ENCODE results near the gene ITIH3. TPM values are rescaled to one million over a fixed set of nuclear protein-coding genes. Genes with fewer than 3 reads are reported as not detected.

Gene ITIH3
- total RNA-seq, result not detected in 2 replicates

- no peaks in the 10 kb centered on the region for H3K4me1 Mint-ChIP-seq (ENCODE audit: low read depth)
- no peaks in the 10 kb centered on the region for H3K9me3 Mint-ChIP-seq
- H3K27me3 Mint-ChIP-seq (ENCODE audit: low read depth), result no peaks in the 10 kb centered on the region
- no peak within 1 kb of the TSS for H3K4me3 Mint-ChIP-seq (ENCODE audit: low read depth)
- DNase-seq (ENCODE audit: low spot score), result no peak
- no peaks in the 10 kb centered on the region for H3K36me3 Mint-ChIP-seq (ENCODE audit: low read depth)
- intact Hi-C loops (cut with micrococcal nuclease), result no loop called here
- H3K27ac Mint-ChIP-seq, result no peak within 1 kb of the TSS
These were observed at the start of gene ITIH3 for GRCh38 chr3:52794612-52795099. TSS of gene ITIH3 (plus strand) at chr3:52794796. CDS start at chr3:52794804, 8 bp downstream.

GRCh38 chr3:52752045-52752660, 42.4 kb upstream of the ITIH3 start:
- H3K9me3 Mint-ChIP-seq, result no peaks in the 10 kb centered on the region
- no peak overlapping the region for H3K27ac Mint-ChIP-seq

GRCh38 chr3:52754373-52754772, 40.2 kb upstream of the ITIH3 start:
- H3K27ac Mint-ChIP-seq, result no peak overlapping the region
- H3K36me3 Mint-ChIP-seq (ENCODE audit: low read depth), result peaks cover 49% of the 10 kb centered on the region
- H3K4me3 Mint-ChIP-seq (ENCODE audit: low read depth), result no peak overlapping the region
- H3K27me3 Mint-ChIP-seq (ENCODE audit: low read depth), result no peaks in the 10 kb centered on the region
- no peaks in the 10 kb centered on the region for H3K4me1 Mint-ChIP-seq (ENCODE audit: low read depth)
- intact Hi-C loops (cut with micrococcal nuclease), result no loop called here
- no peaks in the 10 kb centered on the region for H3K9me3 Mint-ChIP-seq
- no peak for DNase-seq (ENCODE audit: low spot score)

More at GRCh38 chr3:52752045-52752660, 42.4 kb upstream of the ITIH3 start:
- no peak for DNase-seq (ENCODE audit: low spot score)
- no peaks in the 10 kb centered on the region for H3K4me1 Mint-ChIP-seq (ENCODE audit: low read depth)
- no peak overlapping the region for H3K4me3 Mint-ChIP-seq (ENCODE audit: low read depth)
- H3K36me3 Mint-ChIP-seq (ENCODE audit: low read depth), result peaks cover 48% of the 10 kb centered on the region
- intact Hi-C loops (cut with micrococcal nuclease), result no loop called here
- no peaks in the 10 kb centered on the region for H3K27me3 Mint-ChIP-seq (ENCODE audit: low read depth)

GRCh38 chr3:52756141-52756540, 38.5 kb upstream of the ITIH3 start:
- intact Hi-C loops (cut with micrococcal nuclease), result no loop called here
- H3K27me3 Mint-ChIP-seq (ENCODE audit: low read depth), result no peaks in the 10 kb centered on the region
- DNase-seq (ENCODE audit: low spot score), result no peak
- H3K9me3 Mint-ChIP-seq, result no peaks in the 10 kb centered on the region
- H3K27ac Mint-ChIP-seq, result no peak overlapping the region
- H3K36me3 Mint-ChIP-seq (ENCODE audit: low read depth), result peaks cover 47% of the 10 kb centered on the region
- no peaks in the 10 kb centered on the region for H3K4me1 Mint-ChIP-seq (ENCODE audit: low read depth)
- no peak overlapping the region for H3K4me3 Mint-ChIP-seq (ENCODE audit: low read depth)

GRCh38 chr3:52763466-52763865, 31.1 kb upstream of the ITIH3 start:
- no peak overlapping the region for H3K4me3 Mint-ChIP-seq (ENCODE audit: low read depth)
- H3K9me3 Mint-ChIP-seq, result no peaks in the 10 kb centered on the region
- DNase-seq (ENCODE audit: low spot score), result no peak
- no peaks in the 10 kb centered on the region for H3K4me1 Mint-ChIP-seq (ENCODE audit: low read depth)
- H3K27ac Mint-ChIP-seq, result no peak overlapping the region
- H3K36me3 Mint-ChIP-seq (ENCODE audit: low read depth), result peaks cover 60% of the 10 kb centered on the region
- intact Hi-C loops (cut with micrococcal nuclease), result no loop called here
- no peaks in the 10 kb centered on the region for H3K27me3 Mint-ChIP-seq (ENCODE audit: low read depth)

- H3K27ac Mint-ChIP-seq, result peak overlapping the region; percentile 81
- no peaks in the 10 kb centered on the region for H3K9me3 Mint-ChIP-seq
- H3K4me3 Mint-ChIP-seq (ENCODE audit: low read depth), result peak overlapping the region; percentile 92
- intact Hi-C loops (cut with micrococcal nuclease), result no loop called here
- H3K4me1 Mint-ChIP-seq (ENCODE audit: low read depth), result peaks cover 18% of the 10 kb centered on the region
- H3K36me3 Mint-ChIP-seq (ENCODE audit: low read depth), result peaks cover 24% of the 10 kb centered on the region
- H3K27me3 Mint-ChIP-seq (ENCODE audit: low read depth), result no peaks in the 10 kb centered on the region
- DNase-seq (ENCODE audit: low spot score), result no peak
These were observed 24.7 kb upstream of the ITIH3 start for GRCh38 chr3:52769786-52770455.

GRCh38 chr3:52770496-52771333, 23.9 kb upstream of the ITIH3 start, which contains the start of gene NEK4:
TSS of gene NEK4 (minus strand) at chr3:52770940. CDS start at chr3:52770746, 194 bp downstream.
- Mint-ChIP-seq H3K27me3 (ENCODE audit: low read depth) (no peaks in the 10 kb centered on the region), H3K9me3 (no peaks in the 10 kb centered on the region), H3K4me3 (ENCODE audit: low read depth) (peak within 1 kb of the TSS; percentile 92), H3K36me3 (ENCODE audit: low read depth) (peaks cover 17% of the 10 kb centered on the region), H3K4me1 (ENCODE audit: low read depth) (peaks cover 18% of the 10 kb centered on the region), H3K27ac (peak within 1 kb of the TSS; percentile 96)
- intact Hi-C loops (cut with micrococcal nuclease), result no loop called here
- DNase-seq (ENCODE audit: low spot score), result peak; percentile 81

GRCh38 chr3:52771334-52771681, 23.3 kb upstream of the ITIH3 start:
- no peaks in the 10 kb centered on the region for H3K9me3 Mint-ChIP-seq

GRCh38 chr3:52771702-52772101, 22.9 kb upstream of the ITIH3 start:
- peak overlapping the region; percentile 92 for H3K4me3 Mint-ChIP-seq (ENCODE audit: low read depth)
- intact Hi-C loops (cut with micrococcal nuclease), result no loop called here
- H3K27me3 Mint-ChIP-seq (ENCODE audit: low read depth), result no peaks in the 10 kb centered on the region
- no peak for DNase-seq (ENCODE audit: low spot score)
- peak overlapping the region; percentile 96 for H3K27ac Mint-ChIP-seq
- peaks cover 18% of the 10 kb centered on the region for H3K4me1 Mint-ChIP-seq (ENCODE audit: low read depth)
- H3K36me3 Mint-ChIP-seq (ENCODE audit: low read depth), result peaks cover 11% of the 10 kb centered on the region
- H3K9me3 Mint-ChIP-seq, result no peaks in the 10 kb centered on the region

More at GRCh38 chr3:52771334-52771681, 23.3 kb upstream of the ITIH3 start:
- peaks cover 11% of the 10 kb centered on the region for H3K36me3 Mint-ChIP-seq (ENCODE audit: low read depth)
- intact Hi-C loops (cut with micrococcal nuclease), result no loop called here
- DNase-seq (ENCODE audit: low spot score), result no peak
- H3K4me1 Mint-ChIP-seq (ENCODE audit: low read depth), result peaks cover 18% of the 10 kb centered on the region
- H3K27ac Mint-ChIP-seq, result peak overlapping the region; percentile 96
- H3K27me3 Mint-ChIP-seq (ENCODE audit: low read depth), result no peaks in the 10 kb centered on the region
- H3K4me3 Mint-ChIP-seq (ENCODE audit: low read depth), result peak overlapping the region; percentile 92

- H3K27me3 Mint-ChIP-seq (ENCODE audit: low read depth), result no peaks in the 10 kb centered on the region
- H3K9me3 Mint-ChIP-seq, result no peaks in the 10 kb centered on the region
- no peak for DNase-seq (ENCODE audit: low spot score)
- H3K4me3 Mint-ChIP-seq (ENCODE audit: low read depth), result no peak overlapping the region
- H3K36me3 Mint-ChIP-seq (ENCODE audit: low read depth), result no peaks in the 10 kb centered on the region
- intact Hi-C loops (cut with micrococcal nuclease), result no loop called here
- peaks cover 18% of the 10 kb centered on the region for H3K4me1 Mint-ChIP-seq (ENCODE audit: low read depth)
- H3K27ac Mint-ChIP-seq, result no peak overlapping the region
These were observed 21.1 kb upstream of the ITIH3 start for GRCh38 chr3:52773361-52774065.

GRCh38 chr3:52774066-52774713, 20.4 kb upstream of the ITIH3 start:
- intact Hi-C loops (cut with micrococcal nuclease), result no loop called here
- Mint-ChIP-seq H3K4me1 (ENCODE audit: low read depth) (peaks cover 18% of the 10 kb centered on the region), H3K27me3 (ENCODE audit: low read depth) (no peaks in the 10 kb centered on the region), H3K36me3 (ENCODE audit: low read depth) (no peaks in the 10 kb centered on the region), H3K27ac (no peak overlapping the region), H3K9me3 (no peaks in the 10 kb centered on the region), H3K4me3 (ENCODE audit: low read depth) (no peak overlapping the region)
- DNase-seq (ENCODE audit: low spot score), result no peak

Data from activated T-helper 2 cell treated with anti-CD3 and anti-CD28 coated beads, Interferon-gamma antibody, Interleukin-2, Interleukin-4, amounts not matched to agents 10 μg/mL and 5 μg/mL and 100 μg/mL, durations not matched to agents 14 hours and 24 hours and 36 hours (primary cell).